M059J (cell line): ENCODE data around the gene METTL8. TPM values are rescaled to one million over a fixed set of nuclear protein-coding genes. Genes with fewer than 3 reads are reported as not detected.
A peak's percentile ranks its signal among the peaks of the same experiment; 100 is the strongest.
"Not testable (repeated sequence)": the region's sequence is repeated elsewhere in the genome, so short reads cannot be mapped to it uniquely, and the experiment has no call there.

Source experiments
- DNase-seq: peaks from one replicate; pipeline ENCODE4 v3.0.0-alpha.2; 2012; ENCODE audit warnings: low read depth
- total RNA-seq: library from RNA; depleted of rRNA; stranded (reverse); fragments of >200 nt; shearing (Covaris generic); gene quantifications from 2 replicates; pipeline ENCODE4 v1.2.3, GENCODE V29; 2014

Gene METTL8
- total RNA-seq, 1 experiment from 2014 or later: 16.6 TPM

- DNase-seq: peak; percentile 84
Measured at GRCh38 chr2:171402906-171403580, 30.7 kb downstream of the METTL8 start.

- DNase-seq: no peak
Measured at GRCh38 chr2:171401947-171402346, 31.8 kb downstream of the METTL8 start.

DNA sequence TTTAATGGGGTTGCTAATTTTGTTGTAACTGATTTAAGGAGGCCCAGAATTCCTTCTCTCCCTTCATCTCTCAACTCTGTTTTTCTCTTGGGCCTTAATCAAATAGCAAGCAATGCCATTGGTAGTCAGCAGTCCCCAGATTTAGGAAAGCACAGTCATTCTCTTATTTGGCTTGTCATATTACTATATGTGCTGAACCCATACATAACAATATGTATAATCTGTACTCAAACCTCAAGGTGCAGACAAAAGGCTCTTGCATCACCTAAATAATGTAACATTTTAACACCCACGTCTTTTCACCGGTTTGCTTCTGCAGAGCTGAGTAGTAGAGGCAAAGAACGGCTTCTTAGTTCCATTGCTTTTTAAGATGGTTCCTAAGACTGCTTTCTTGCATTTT is 33.4 kb downstream of the METTL8 start:
- DNase-seq: no peak

- no peak for DNase-seq
Measured at GRCh38 chr2:171399292-171399691, 34.5 kb downstream of the METTL8 start.

GRCh38 chr2:171394164-171394740 is 39.5 kb downstream of the METTL8 start:
- no peak for DNase-seq

DNA sequence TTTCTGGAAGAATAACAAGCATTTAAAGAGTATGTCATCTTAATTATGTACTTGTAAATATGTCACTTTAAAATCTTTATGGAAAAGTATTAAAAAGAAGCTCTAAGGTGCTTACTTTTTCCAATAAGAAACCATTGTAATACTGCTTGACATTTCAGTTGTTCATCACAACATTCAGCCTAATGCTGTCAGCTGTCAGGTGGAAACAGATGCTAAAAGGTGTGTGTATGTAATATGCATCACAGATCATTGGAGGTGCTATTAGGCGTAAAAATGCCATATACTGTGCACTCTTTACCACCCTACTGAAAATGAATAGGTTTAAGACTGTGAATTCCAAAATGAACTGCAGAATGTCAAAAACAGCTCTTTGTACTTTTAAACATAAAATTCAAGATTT is 40.3 kb downstream of the METTL8 start:
- DNase-seq: no peak

DNA sequence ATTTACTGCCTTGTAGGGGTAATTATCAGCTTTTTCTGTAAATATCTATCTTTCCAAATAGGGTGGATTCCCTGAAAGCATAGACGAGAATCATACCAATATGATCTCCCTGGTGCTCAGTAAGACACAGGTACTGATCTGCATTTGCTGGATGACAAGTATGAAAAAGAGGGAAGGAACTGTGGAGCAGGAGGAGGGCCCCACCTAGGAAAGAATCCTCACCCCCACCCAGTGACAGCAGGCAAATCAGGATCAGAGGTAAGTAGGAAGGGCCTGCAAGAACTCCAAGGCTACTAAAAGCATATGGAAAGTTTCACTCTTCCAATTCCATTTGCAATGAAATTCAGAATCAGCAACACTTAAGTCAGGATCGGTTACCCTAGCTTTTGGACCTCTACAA is 42.3 kb downstream of the METTL8 start:
- DNase-seq: peak; percentile 9

GRCh38 chr2:171390941-171391516 is 42.8 kb downstream of the METTL8 start:
- peak; percentile 86 for DNase-seq

DNA sequence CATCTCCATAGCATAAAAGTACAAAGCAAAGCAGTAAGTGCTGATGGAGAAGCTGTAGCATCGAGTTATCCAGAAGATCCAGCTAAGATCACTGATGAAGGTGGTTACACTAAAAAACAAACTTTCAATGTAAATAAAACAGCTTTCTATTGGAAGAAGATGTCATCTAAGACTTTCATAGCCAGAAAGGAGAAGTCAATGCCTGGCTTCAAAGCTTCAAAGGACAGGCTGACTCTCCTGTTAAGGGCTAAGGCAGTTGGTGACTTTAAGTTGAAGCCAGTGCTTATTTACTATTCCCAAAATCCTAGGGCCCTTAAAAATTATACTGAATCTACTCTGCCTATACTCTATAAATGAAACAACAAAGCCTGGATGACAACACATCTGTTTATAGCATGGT is 44.0 kb downstream of the METTL8 start:
- no peak for DNase-seq

DNA sequence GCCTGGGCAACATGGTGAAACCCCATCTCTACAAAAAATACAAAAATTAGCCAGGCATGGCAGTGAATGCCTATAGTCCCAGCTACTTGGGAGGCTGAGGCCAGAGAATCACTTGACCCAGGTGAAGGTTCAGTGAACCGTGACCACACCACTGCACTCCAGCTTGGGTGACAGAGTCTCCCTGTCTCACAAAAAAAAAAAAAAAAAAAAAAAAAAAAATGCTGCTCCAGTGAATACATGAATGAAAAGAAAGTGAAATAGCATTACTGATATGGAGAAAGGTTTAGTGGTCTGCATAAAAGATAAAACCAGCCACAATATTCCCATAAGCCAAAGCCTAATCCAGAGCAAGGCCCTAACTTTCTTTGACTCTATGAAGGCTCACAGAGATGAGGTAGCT is 44.5 kb downstream of the METTL8 start:
- no peak for DNase-seq

DNA sequence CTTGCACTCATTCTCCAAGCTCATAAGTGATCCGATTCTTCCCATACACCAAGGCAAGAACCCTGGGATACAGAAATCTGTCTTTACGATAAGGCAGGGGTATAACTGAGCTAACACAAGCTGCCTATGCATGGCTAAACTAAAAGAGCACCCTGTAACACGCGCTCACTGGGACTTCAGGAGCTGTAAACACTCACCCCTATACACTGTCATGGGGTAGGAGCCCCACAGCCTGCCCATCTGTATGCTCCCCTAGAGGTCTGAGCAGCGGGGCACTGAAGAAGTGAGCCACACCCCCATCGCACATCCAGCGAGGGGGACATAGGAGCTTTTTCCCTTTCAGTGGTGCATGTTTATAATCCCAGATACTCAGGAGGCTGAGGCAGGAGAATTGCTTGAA is 46.7 kb downstream of the METTL8 start:
- DNase-seq: no peak

DNA sequence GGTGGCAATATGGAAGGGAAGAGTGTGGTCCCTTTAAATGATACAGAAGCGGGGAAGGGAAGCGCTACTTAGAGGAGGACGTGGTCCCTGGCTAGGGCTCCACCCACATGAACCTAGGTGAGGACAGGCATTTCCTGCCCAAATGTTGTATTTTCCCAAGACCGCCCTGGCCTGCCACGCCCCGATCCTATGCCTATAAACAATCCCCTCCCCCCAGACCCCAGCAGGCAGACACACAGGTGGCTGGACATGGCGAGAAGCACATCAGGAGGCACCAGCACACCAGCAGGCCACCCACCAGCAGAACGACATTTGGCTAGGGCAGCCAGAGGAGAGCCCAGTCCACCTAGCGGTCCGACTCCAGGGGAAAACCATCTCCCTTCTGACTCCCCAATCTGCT is 47.2 kb downstream of the METTL8 start:
- DNase-seq: no peak

GRCh38 chr2:171383134-171383533 is 50.7 kb downstream of the METTL8 start:
- DNase-seq: peak; percentile 57

GRCh38 chr2:171382175-171382574 is 51.6 kb downstream of the METTL8 start:
- DNase-seq: not testable (repeated sequence)

GRCh38 chr2:171377852-171378251 is 55.9 kb downstream of the METTL8 start:
- not testable (repeated sequence) for DNase-seq

- DNase-seq: no peak
Measured at GRCh38 chr2:171367692-171368091, 66.1 kb downstream of the METTL8 start.

DNA sequence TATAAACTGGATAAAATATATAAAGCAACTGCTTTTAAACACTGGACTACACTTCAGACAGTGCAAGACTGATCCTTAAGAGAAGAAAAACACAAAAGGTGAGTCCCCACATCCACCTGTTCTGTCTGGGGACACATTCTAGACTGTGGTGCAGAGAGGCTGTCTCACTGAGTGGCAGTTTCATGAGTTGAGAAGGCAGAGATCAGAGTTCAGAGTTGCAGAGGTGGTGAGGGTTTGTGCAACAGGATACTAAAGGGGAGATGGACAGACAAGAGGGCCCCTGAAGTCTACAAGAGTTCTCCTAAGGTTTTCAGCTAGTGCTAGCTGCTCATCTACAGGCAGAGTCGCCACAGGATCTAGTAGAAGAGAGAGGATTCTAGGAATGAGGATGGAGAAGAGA is 68.0 kb downstream of the METTL8 start:
- DNase-seq: no peak

GRCh38 chr2:171365232-171365631 is 68.6 kb downstream of the METTL8 start:
- no peak for DNase-seq

GRCh38 chr2:171362396-171362795 is 71.4 kb downstream of the METTL8 start:
- DNase-seq: no peak

GRCh38 chr2:171360905-171361304 is 72.9 kb downstream of the METTL8 start:
- DNase-seq: no peak

- DNase-seq: not testable (repeated sequence)
Measured at GRCh38 chr2:171353746-171354145, 80.0 kb downstream of the METTL8 start.

GRCh38 chr2:171348056-171348455 is 85.7 kb downstream of the METTL8 start:
- no peak for DNase-seq

- DNase-seq: peak; percentile 97
Measured at GRCh38 chr2:171347591-171348032, 86.2 kb downstream of the METTL8 start.
